Activated CD8-positive, alpha-beta memory T cell treated with anti-CD3 and anti-CD28 coated beads for 1 hour (primary cell): ENCODE measurements around the gene PRKCZ.

ENCODE experiments used
- DNase-seq, 2 donors: peaks; one replicate each; pipeline ENCODE4 v3.0.0-alpha.2; 2020; ENCODE audit warnings: low read depth in 1 of 2; ENCODE audit errors: extremely low read depth in 1 of 2

The PRKCZ gene

GRCh38 chr1:2024451-2024850 is 25.8 kb upstream of the PRKCZ start:
- no peak for DNase-seq

GRCh38 chr1:2024887-2025286 is 25.3 kb upstream of the PRKCZ start:
- no peak for DNase-seq

GRCh38 chr1:2025491-2025981 is 24.7 kb upstream of the PRKCZ start:
- no peak for DNase-seq

GRCh38 chr1:2027961-2028583 is 22.1 kb upstream of the PRKCZ start:
- no peak for DNase-seq

GRCh38 chr1:2028870-2029560 is 21.2 kb upstream of the PRKCZ start:
- DNase-seq: no peak

GRCh38 chr1:2029561-2029960 is 20.6 kb upstream of the PRKCZ start:
- no peak for DNase-seq

GRCh38 chr1:2030076-2030871 is 19.9 kb upstream of the PRKCZ start:
- DNase-seq: no peak

GRCh38 chr1:2031546-2032540 is 18.4 kb upstream of the PRKCZ start:
- DNase-seq: no peak

- no peak for DNase-seq
These were observed 17.5 kb upstream of the PRKCZ start for GRCh38 chr1:2032737-2033136.

GRCh38 chr1:2033165-2033564 is 17.0 kb upstream of the PRKCZ start:
- no peak for DNase-seq

GRCh38 chr1:2036287-2036686 is 13.9 kb upstream of the PRKCZ start:
- no peak for DNase-seq

GRCh38 chr1:2037314-2037979 is 12.8 kb upstream of the PRKCZ start:
- DNase-seq: no peak

GRCh38 chr1:2038229-2038628 is 12.0 kb upstream of the PRKCZ start:
- no peak for DNase-seq

GRCh38 chr1:2039251-2039650 is 11.0 kb upstream of the PRKCZ start:
- DNase-seq: no peak

GRCh38 chr1:2041305-2041704 is 8.9 kb upstream of the PRKCZ start:
- DNase-seq: no peak

GRCh38 chr1:2041887-2042286 is 8.3 kb upstream of the PRKCZ start:
- no peak for DNase-seq

- DNase-seq: no peak
These were observed 7.1 kb upstream of the PRKCZ start for GRCh38 chr1:2042830-2043773.

GRCh38 chr1:2043886-2044285 is 6.3 kb upstream of the PRKCZ start:
- DNase-seq: no peak
